GOT3 (cell line): Measurements from ENCODE around the gene FMOD.

Experiments used
- DNase-seq: peaks from one replicate; lab custom pipeline; 2025; ENCODE audit warnings: mixed read lengths; lab: John Stamatoyannopoulos, UW

FMOD gene

GRCh38 chr1:203360547-203361185, 9.7 kb upstream of the FMOD start:
- DNase-seq: no peak

GRCh38 chr1:203359010-203359571, 8.2 kb upstream of the FMOD start:
- DNase-seq: no peak

GRCh38 chr1:203354246-203354645, 3.3 kb upstream of the FMOD start:
- DNase-seq: no peak

- no peak for DNase-seq
These were observed 2.6 kb upstream of the FMOD start for GRCh38 chr1:203353486-203353885.

- DNase-seq: no peak
These were observed 973 bp downstream of the FMOD start for GRCh38 chr1:203349773-203350524.

- DNase-seq: no peak
These were observed 1.8 kb downstream of the FMOD start for GRCh38 chr1:203349166-203349565.

- DNase-seq: no peak
These were observed 4.2 kb downstream of the FMOD start for GRCh38 chr1:203346769-203347102.

- no peak for DNase-seq
These were observed 4.7 kb downstream of the FMOD start for GRCh38 chr1:203346060-203346768.

- no peak for DNase-seq
These were observed 6.8 kb downstream of the FMOD start for GRCh38 chr1:203343956-203344754.

GRCh38 chr1:203342192-203342940, 8.6 kb downstream of the FMOD start:
- DNase-seq: no peak

GRCh38 chr1:203340112-203340790, 10.7 kb downstream of the FMOD start:
- no peak for DNase-seq

GRCh38 chr1:203338335-203339036, 12.4 kb downstream of the FMOD start:
- no peak for DNase-seq

GRCh38 chr1:203336097-203336496, 14.8 kb downstream of the FMOD start:
- DNase-seq: no peak

- no peak for DNase-seq
These were observed 15.4 kb downstream of the FMOD start for GRCh38 chr1:203335503-203335902.

- no peak for DNase-seq
These were observed 19.7 kb downstream of the FMOD start for GRCh38 chr1:203331224-203331623.

- no peak for DNase-seq
These were observed 22.2 kb downstream of the FMOD start for GRCh38 chr1:203328714-203329122.

GRCh38 chr1:203327684-203328457, 23.1 kb downstream of the FMOD start:
- DNase-seq: no peak

- DNase-seq: peak; percentile 58
These were observed 23.9 kb downstream of the FMOD start for GRCh38 chr1:203326830-203327683.
